Stimulated activated CD4-positive, alpha-beta T cell treated with anti-CD3 and anti-CD28 coated beads, TNF-alpha, amount 100 ng/mL, for 48 hours (primary cell): ENCODE data around the gene DNAJB2.
A peak's percentile ranks its signal among the peaks of the same experiment; 100 is the strongest.

Experiments
- DNase-seq, 3 donors: peaks; one replicate each; pipeline ENCODE4 v3.0.0-alpha.2; 2020; ENCODE audit warnings: low read depth in 3 of 3

DNAJB2 gene

GRCh38 chr2:219279151-219279915 lies at the start of gene DNAJB2:
DNAJB2 (plus strand) TSS chr2:219279366; CDS start chr2:219279834, 468 bp downstream.
- DNase-seq = peak; percentile 95 to 99 (median 99)

GRCh38 chr2:219230059-219230540 lies 49.1 kb upstream of the DNAJB2 start:
- DNase-seq = peak in 2 of 3 donors; percentile 28 to 55

DNA sequence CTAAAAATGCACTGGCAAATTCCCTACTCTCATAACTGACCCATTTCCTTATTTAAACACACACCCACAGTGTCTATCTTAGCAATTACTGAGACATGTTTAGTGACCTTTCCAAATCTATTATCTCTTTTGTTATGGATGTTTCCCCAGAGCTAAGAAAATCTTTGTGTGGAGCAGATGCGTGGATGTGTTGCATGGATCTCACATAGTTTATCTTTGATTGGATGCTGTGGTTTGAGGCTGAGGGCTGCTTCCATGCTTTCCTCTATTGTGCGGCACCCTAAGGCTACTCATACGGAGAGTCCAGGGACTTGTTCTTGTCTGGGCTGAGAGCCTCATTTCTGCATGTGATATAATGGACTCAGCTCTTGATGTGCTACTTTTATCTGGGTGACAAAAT lies 44.8 kb upstream of the DNAJB2 start:
- no peak for DNase-seq

GRCh38 chr2:219243291-219243761 lies 35.8 kb upstream of the DNAJB2 start:
- no peak for DNase-seq

- no peak for DNase-seq
Measured at GRCh38 chr2:219244789-219245147, 34.4 kb upstream of the DNAJB2 start.

GRCh38 chr2:219245148-219245898 lies 33.8 kb upstream of the DNAJB2 start, which contains the start of the genes GLB1L and STK16:
GLB1L (minus strand) TSS chr2:219245444; CDS start chr2:219243573, 1,871 bp downstream.
STK16 (plus strand) TSS chr2:219245479; CDS start chr2:219246000, 521 bp downstream.
- peak; percentile 77 to 89 (median 87) for DNase-seq

GRCh38 chr2:219245899-219246230 lies 33.3 kb upstream of the DNAJB2 start:
- DNase-seq = no peak

DNA sequence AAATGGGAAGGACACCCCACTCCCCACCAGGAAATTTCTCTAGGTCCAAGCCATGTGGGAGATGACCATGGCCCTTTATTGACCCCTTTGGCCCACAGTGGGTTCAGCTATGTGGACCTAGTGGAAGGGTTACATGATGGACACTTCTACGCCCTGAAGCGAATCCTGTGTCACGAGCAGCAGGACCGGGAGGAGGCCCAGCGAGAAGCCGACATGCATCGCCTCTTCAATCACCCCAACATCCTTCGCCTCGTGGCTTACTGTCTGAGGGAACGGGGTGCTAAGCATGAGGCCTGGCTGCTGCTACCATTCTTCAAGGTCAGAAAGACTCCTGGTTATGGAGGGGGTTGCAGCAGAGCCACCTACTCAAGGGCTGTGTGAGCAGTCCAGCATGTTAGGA lies 32.6 kb upstream of the DNAJB2 start:
- DNase-seq = no peak

DNA sequence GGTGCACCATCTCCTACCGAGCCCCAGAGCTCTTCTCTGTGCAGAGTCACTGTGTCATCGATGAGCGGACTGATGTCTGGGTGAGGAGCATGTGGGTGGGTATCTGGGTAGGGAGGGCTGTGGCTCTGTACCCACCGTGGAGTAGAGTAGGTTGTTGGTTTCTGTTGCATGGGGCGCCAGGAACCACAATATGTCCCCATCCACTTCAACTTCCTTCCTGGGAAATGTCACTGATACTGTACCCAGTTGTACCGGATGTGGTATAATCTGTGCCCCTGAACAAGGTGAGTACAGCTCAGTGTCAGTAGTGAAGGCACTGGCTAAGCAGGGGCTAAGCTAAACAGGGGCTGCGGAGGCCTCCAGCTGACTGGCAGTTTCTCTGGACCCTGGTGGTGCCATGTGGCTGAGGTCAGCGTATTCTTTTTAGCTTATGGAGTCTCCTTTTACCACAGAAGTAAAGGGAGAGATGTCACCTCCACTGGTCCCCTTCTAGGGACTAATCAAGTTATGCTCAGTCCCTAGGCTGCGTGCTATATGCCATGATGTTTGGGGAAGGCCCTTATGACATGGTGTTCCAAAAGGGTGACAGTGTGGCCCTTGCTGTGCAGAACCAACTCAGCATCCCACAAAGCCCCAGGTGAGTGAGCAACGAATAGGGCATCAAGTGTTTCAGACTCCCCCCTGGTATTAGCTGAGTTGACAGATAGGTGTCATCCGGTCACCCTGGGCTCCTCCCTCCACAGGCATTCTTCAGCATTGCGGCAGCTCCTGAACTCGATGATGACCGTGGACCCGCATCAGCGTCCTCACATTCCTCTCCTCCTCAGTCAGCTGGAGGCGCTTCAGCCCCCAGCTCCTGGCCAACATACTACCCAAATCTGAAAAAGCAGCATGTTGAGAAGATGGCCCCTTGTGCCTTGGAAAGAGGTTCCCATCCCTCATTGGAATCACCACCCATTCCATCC lies 31.2 kb upstream of the DNAJB2 start:
- peak in 2 of 3 donors; percentile 44 to 55 for DNase-seq

DNA sequence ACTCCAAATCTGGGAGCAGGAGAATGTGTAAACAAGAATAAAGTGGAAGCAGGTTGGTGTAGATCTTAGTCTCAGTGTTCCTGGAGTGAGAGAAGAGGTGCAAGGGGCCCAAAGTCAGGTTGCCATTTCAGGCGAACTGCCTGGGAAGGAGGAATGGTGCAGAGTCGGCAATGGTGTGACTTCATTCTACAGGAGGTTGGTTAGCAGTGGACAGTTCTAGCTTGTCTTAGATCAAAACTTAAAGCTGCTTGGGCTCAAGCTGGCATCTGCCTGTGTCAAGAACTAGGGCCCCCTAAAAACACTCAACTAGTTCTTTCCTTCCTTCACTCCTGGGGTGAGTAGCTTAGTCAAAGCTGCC lies 30.3 kb upstream of the DNAJB2 start:
- DNase-seq = no peak

- DNase-seq = no peak
Measured at GRCh38 chr2:219249203-219249980, 29.8 kb upstream of the DNAJB2 start.

- no peak for DNase-seq
Measured at GRCh38 chr2:219250049-219250781, 29.0 kb upstream of the DNAJB2 start.

DNA sequence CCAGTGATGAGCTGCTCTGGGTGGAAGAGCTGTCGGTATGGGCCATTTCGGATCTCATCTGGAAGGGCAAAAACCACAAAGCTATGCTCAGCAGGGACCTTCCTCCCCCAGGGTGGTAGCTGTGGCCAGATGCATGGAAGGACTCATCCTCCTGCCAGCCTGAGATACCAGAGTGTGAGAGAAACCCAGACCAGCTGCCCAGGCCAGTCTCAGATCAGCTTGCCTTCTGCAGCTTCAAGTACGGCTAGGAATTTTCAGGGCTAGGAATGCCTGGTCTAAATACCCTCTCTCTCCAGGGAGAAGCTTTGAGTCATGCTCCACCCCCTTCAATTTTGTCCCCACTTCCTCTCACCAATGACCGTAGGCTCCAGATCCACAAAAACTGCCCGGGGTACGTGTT lies 27.5 kb upstream of the DNAJB2 start:
- DNase-seq = no peak

- no peak for DNase-seq
Measured at GRCh38 chr2:219252084-219252483, 27.1 kb upstream of the DNAJB2 start.

GRCh38 chr2:219252570-219252899 lies 26.6 kb upstream of the DNAJB2 start:
- DNase-seq = no peak

DNA sequence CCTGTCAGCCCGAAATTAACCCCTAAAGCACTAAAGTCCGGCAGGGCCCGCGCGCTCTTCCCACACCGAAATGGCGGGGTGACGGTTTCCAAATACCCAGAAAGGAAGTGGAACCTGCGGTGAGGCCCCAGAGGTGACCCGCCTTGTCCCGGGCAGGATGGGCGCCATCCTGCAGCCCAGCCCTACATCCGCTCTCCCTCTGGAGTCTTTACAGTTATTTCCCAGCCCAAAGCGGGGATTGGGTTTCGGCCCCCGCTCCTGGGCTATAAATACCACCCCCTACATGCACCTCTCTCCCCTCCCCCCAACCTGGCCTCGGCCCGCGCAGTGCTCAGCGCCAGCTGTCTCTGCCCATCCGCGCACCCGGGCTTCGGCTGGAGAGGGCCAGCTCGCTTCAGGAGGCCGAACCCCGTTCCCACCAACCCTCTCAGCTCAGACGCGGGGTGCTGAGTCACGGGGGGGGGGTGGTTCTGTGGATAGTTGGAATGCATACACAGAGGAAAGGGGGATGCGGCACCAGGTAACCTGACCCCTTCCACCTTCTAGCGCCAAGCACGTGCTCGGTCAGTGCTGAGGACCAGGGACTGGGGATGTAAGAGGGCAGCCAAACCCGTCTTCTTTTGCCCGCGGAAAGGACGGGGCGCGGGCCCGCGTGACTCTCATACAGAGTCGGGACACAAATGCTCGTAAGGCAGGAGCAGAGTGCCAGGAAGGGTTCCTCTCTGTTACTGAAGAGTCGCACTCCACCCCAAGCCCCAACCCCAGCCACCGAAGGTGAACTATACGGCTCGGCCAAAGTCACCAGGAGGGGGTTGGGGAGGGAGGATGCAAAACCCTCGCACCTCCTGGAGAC lies 26.0 kb upstream of the DNAJB2 start, which contains the start of gene TUBA4B:
Gene TUBA4B, plus strand, starts transcription at position 344 of the 853 bp plus-strand sequence. Its CDS starts 165 bp downstream, at position 509.
- peak in 1 of 3 donors; percentile 43 for DNase-seq

DNA sequence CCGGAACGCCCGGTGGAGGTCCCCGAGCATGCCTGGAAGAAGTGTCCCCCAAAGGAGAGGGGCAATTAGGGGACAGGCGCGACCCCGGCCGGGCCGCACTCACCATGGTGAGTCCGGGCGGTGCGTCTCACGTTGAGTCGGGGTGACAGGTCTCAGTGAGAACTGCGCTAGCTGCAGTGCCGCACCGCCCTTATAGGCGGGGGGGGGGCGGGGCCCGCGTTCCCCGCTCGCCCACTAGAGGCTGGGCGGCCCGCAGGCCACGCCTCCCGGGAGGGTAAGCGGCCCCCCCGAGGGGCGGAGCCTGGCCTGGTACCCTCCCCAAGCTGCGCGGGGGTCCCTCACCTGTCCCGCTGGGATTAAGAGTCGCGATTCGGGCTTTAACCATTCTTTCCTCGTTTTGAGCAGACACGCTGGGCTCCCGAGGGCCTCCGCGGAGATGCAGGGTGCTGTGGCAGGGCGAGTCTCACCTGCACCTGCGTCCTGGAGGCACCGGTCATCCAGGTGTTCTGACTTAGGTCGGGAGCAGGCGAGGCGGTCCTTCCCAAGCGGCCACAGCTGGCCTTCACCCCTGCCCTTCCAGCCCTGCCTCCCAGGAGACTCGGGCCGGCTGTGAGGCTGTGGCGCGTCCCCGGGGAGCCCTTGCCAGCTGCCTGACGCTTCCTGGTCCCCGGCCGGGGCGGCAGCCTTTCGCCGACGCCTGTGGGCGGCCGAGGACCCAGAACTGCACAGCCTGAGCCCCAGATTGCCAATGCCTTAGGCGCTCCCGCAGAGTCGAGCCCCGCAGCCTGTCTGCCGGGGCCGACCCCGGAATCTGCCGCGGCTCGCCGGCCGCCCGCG lies 25.2 kb upstream of the DNAJB2 start, which contains the start of gene TUBA4A:
Gene TUBA4A, minus strand, starts transcription at position 166 of the 837 bp plus-strand sequence. Its CDS starts 60 bp downstream, at position 106.
- DNase-seq = peak; percentile 77 to 87 (median 81)

DNA sequence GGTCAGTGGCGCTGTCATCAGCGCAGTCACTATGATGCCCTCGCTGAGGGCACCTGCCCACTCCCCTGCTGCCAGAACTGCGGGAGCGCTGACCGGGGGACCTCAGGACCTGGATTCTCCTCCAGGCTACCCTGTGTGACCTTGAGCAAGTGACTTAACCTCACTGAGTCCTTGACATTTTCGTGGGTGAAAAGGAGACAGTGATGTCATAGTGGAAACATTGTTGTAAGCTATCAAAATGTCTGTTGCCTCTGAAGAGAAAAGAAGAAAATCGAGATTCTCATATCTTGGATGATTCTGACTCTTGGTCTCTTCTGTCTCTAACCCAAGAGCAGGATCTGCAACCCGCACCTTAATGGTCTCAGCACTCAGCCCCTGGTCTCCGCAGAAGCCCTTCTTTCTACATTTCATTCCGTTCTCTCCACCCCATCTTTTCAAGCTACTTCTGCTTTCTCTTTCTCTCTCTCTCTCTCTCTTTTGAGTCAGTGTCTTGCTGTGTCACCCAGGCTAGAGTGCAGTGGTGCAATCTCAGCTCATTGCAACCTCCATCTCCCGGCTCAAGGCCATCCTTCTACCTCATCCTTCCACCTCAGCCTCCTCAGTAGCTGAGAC lies 24.5 kb upstream of the DNAJB2 start:
- DNase-seq = no peak
